Subcutaneous adipose tissue (tissue), 4 donors: ENCODE results near the gene KHSRP. TPM values are rescaled to one million over a fixed set of nuclear protein-coding genes. Genes with fewer than 3 reads are reported as not detected.

Experiments
- CTCF ChIP-seq: fragments of 450-650 bp; IDR thresholded peaks from one replicate; pipeline ENCODE4 v1.5.1; 2016; ENCODE audit warnings: low read depth, mild to moderate bottlenecking, control low read depth, antibody characterized with exemption, moderate library complexity
- total RNA-seq, 4 donors: library from RNA; depleted of rRNA; stranded (reverse); fragments of >200 nt; gene quantifications; one replicate each; pipeline ENCODE4 v1.1.0, GENCODE V29; 2016

KHSRP gene
- total RNA-seq, 4 donors from 2014 or later, result 44.7 to 114 (median 61.6) TPM

- no peak for TF ChIP-seq CTCF
Observed at GRCh38 chr19:6393074-6393982, 31.3 kb downstream of the KHSRP start, which contains the start of gene GTF2F1. Gene GTF2F1 (minus strand): TSS chr19:6393164. CDS start chr19:6392995, 169 bp downstream.

GRCh38 chr19:6392221-6393073 lies 32.2 kb downstream of the KHSRP start:
- TF ChIP-seq CTCF, result no peak

- TF ChIP-seq CTCF, result no peak
Observed at GRCh38 chr19:6387372-6387771, 37.2 kb downstream of the KHSRP start.

- TF ChIP-seq CTCF, result no peak
Observed at GRCh38 chr19:6384381-6384780, 40.2 kb downstream of the KHSRP start.

GRCh38 chr19:6383188-6383587 lies 41.4 kb downstream of the KHSRP start:
- TF ChIP-seq CTCF, result no peak

- TF ChIP-seq CTCF, result no peak
Observed at GRCh38 chr19:6381030-6381750, 43.4 kb downstream of the KHSRP start.
